GM12864 (cell line): Measurements from ENCODE around the gene TAS2R38.

Experiments
- DNase-seq: peaks from one replicate; pipeline ENCODE4 v3.0.0-alpha.2; 2011; ENCODE audit warnings: low read depth
- H3K4me3 ChIP-seq: 2 replicates; pipeline ENCODE4 v1.5.1; 2011; ENCODE audit warnings: mild to moderate bottlenecking, low read depth, low read length, control low read depth
- TF ChIP-seq, protein P1 (sequence below): IDR thresholded peaks from 2 replicates; pipeline ENCODE4 v1.5.1; 2011; ENCODE audit warnings: low read depth, mild to moderate bottlenecking, moderate library complexity, low read length, control low read depth, inconsistent platforms; ENCODE audit errors: missing control alignments

Gene TAS2R38

GRCh38 chr7:141975806-141976523 lies 2.4 kb upstream of the TAS2R38 start:
- peak overlapping the region; percentile 51 for H3K4me3 ChIP-seq
- TF ChIP-seq, protein P1, sequence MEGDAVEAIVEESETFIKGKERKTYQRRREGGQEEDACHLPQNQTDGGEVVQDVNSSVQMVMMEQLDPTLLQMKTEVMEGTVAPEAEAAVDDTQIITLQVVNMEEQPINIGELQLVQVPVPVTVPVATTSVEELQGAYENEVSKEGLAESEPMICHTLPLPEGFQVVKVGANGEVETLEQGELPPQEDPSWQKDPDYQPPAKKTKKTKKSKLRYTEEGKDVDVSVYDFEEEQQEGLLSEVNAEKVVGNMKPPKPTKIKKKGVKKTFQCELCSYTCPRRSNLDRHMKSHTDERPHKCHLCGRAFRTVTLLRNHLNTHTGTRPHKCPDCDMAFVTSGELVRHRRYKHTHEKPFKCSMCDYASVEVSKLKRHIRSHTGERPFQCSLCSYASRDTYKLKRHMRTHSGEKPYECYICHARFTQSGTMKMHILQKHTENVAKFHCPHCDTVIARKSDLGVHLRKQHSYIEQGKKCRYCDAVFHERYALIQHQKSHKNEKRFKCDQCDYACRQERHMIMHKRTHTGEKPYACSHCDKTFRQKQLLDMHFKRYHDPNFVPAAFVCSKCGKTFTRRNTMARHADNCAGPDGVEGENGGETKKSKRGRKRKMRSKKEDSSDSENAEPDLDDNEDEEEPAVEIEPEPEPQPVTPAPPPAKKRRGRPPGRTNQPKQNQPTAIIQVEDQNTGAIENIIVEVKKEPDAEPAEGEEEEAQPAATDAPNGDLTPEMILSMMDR, result peak; percentile 95

GRCh38 chr7:141974831-141975230 lies 1.3 kb upstream of the TAS2R38 start:
- DNase-seq, result no peak
- H3K4me3 ChIP-seq, result no peak overlapping the region
- TF ChIP-seq, protein P1, result peak; percentile 35

More at GRCh38 chr7:141975806-141976523, 2.4 kb upstream of the TAS2R38 start:
- DNase-seq, result peak; percentile 22

- no peak for DNase-seq
- H3K4me3 ChIP-seq, result no peak overlapping the region
- TF ChIP-seq, protein P1, result no peak
Observed at GRCh38 chr7:141960687-141961422, 12.7 kb downstream of the TAS2R38 start.

DNA sequence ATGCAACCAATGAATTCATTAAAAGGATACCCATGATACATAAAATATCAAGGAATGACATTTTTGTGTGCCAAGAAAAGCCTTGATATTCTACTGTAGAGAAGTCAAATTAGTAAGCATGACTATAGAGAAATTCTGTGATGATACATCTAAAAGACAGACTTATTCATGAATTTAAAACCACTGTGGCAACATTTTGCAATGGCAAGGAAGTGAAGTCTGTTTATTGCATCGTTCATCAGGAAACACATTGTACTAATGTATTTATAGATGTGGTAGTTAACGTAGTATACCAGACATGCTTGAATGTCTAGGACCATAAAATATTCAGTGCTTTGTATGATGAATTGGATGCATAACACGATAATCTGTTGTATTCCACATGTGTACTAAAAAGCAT lies 17.5 kb downstream of the TAS2R38 start:
- TF ChIP-seq, protein P1, result no peak
- no peak overlapping the region for H3K4me3 ChIP-seq
- DNase-seq, result no peak

DNA sequence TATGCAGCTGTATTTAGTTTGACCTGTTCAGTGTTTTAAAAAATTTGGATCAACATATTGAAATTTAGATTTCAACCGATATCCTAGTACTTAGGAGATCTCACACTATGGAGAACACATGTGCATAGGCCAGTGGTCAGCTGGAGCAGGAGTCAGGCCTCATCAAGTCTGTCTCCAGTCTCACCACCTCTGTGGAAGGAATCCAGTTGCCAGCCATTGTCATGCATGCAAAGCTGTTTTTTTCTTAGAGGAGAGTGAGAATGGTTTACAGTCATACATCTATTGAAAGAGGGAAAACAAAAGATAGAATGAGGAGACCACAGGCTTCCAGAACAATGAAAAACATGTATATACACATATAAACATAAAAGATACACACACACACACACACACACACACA lies 19.2 kb downstream of the TAS2R38 start:
- TF ChIP-seq, protein P1, result no peak
- H3K4me3 ChIP-seq, result no peak overlapping the region
- no peak for DNase-seq

GRCh38 chr7:141952461-141952860 lies 21.1 kb downstream of the TAS2R38 start:
- TF ChIP-seq, protein P1, result no peak
- DNase-seq, result no peak
- H3K4me3 ChIP-seq, result no peak overlapping the region
